HepG2 (cell line): ENCODE measurements around the gene ACTR1A. TPM values are rescaled to one million over a fixed set of nuclear protein-coding genes. Genes with fewer than 3 reads are reported as not detected.

Source experiments
- ATAC-seq: fragments of 200-7000 bp; cut with Tn5 transposase; 3 replicates; pipeline ENCODE4 v1.9.1; 2020; ENCODE audit warnings: mild to moderate bottlenecking, moderate library complexity
- BruUV-seq: library from RNA; stranded (reverse); fragments of 400-500 nt; replicated peaks from 2 replicates; lab custom pipeline; 2021; lab: Mats Ljungman, UMichigan
- CTCF ChIA-PET: fragments of 300-600 bp; formaldehyde crosslinking; extraction: SDS; loops from one replicate; lab custom pipeline; 2021; ENCODE audit warnings: low total read pairs, inconsistent platforms, low intra/inter-chr PET ratio; lab: Yijun Ruan, JAX
- POLR2A ChIA-PET: fragments of 350-600 bp; sonication (Branson Sonifier 250); formaldehyde crosslinking; loops from one replicate; lab custom pipeline; 2020; ENCODE audit warnings: antibody characterized with exemption, inconsistent platforms; lab: Yijun Ruan, JAX
- DNase-seq: peaks from one replicate; pipeline ENCODE4 v3.0.0-alpha.2; 2015; ENCODE audit warnings: low spot score
- FAIRE-seq: peaks from 3 replicates; lab custom pipeline; 2011; peaks lifted over from hg19 to GRCh38; lab: Jason Lieb, UNC
- H2AFZ ChIP-seq: one replicate; pipeline ENCODE4 v1.6.1; 2011; ENCODE audit warnings: low read length, inconsistent platforms
- H3K27ac ChIP-seq: fragments of 300-600 bp; 3 replicates; pipeline ENCODE4 v1.8.0; 2011; ENCODE audit warnings: mixed run types, mild to moderate bottlenecking, mixed read lengths, low read length, inconsistent platforms; ENCODE audit not compliant: insufficient read depth; ENCODE audit errors: extremely low read length
- H3K27me3 ChIP-seq, 2 experiments: fragments of 200-600 bp in 1 of 2; 2 replicates in 1 of 2; 3 replicates in 1 of 2; pipeline versions ENCODE4 v1.6.0 to v1.8.0; 2011; ENCODE audit warnings: low read length in 2 of 2, mild to moderate bottlenecking in 2 of 2, moderate library complexity in 2 of 2, inconsistent platforms in 1 of 2; ENCODE audit not compliant: insufficient read depth in 2 of 2, control insufficient read depth in 1 of 2
- H3K36me3 ChIP-seq, 2 experiments: fragments of 200-600 bp in 1 of 2; replicated peaks in 1 of 2; 2 replicates in 1 of 2; 3 replicates in 1 of 2; pipeline versions ENCODE4 v1.5.1 to v1.8.0; 2011; ENCODE audit warnings: low read length in 2 of 2, inconsistent platforms in 1 of 2; ENCODE audit not compliant: insufficient read depth in 2 of 2, control insufficient read depth in 1 of 2
- H3K4me1 ChIP-seq: 2 replicates; pipeline ENCODE4 v1.5.1; 2012; ENCODE audit warnings: low read length, inconsistent platforms; ENCODE audit not compliant: insufficient read depth
- H3K4me2 ChIP-seq: 2 replicates; pipeline ENCODE4 v1.6.0; 2011; ENCODE audit warnings: low read depth, low read length, inconsistent platforms
- H3K4me3 ChIP-seq, 3 experiments: fragments of 200-600 bp in 1 of 3; sonication (generic), shearing (Covaris generic) in 1 of 3; replicated peaks in 1 of 3; 2 replicates each; pipeline ENCODE4 v1.5.1; 2011 to 2016; ENCODE audit warnings: low read length in 3 of 3, inconsistent platforms in 2 of 3, low read depth in 2 of 3, mild to moderate bottlenecking in 2 of 3, control low read depth in 1 of 3, mixed read lengths in 1 of 3; ENCODE audit not compliant: insufficient read depth in 1 of 3
- H3K79me2 ChIP-seq: one replicate; pipeline ENCODE4 v1.6.1; 2011; ENCODE audit warnings: low read length, inconsistent platforms; ENCODE audit not compliant: insufficient read depth
- H3K9ac ChIP-seq: 2 replicates; pipeline ENCODE4 v1.6.0; 2011; ENCODE audit warnings: mild to moderate bottlenecking, low read depth, low read length, inconsistent platforms; ENCODE audit not compliant: insufficient read depth
- H3K9me3 ChIP-seq: 2 replicates; pipeline ENCODE4 v1.5.1; 2012; ENCODE audit warnings: mild to moderate bottlenecking, low read length
- H4K20me1 ChIP-seq: 2 replicates; pipeline ENCODE4 v1.6.0; 2011; ENCODE audit warnings: inconsistent platforms, mild to moderate bottlenecking, low read length, moderate library complexity; ENCODE audit not compliant: insufficient read depth
- ERF ChIP-seq: IDR thresholded peaks from 2 replicates; pipeline ENCODE4 v1.6.1; 2018; ENCODE audit warnings: missing biosample characterization, missing genetic modification reagents
- RBAK ChIP-seq: sonication (generic); formaldehyde crosslinking; IDR thresholded peaks from 2 replicates; pipeline ENCODE4 v1.5.1; 2020; ENCODE audit warnings: mild to moderate bottlenecking, missing genetic modification reagents
- RBM22 ChIP-seq: fragments of 200-400 bp; formaldehyde crosslinking; optimal IDR thresholded peaks from 2 replicates; pipeline ENCODE3; 2017; ENCODE audit warnings: mild to moderate bottlenecking, low read length, moderate library complexity
- ZBTB2 ChIP-seq: sonication (generic); formaldehyde crosslinking; IDR thresholded peaks from 2 replicates; pipeline ENCODE4 v1.8.0; 2022; ENCODE audit warnings: low read depth, missing genetic modification reagents
- ZNF282 ChIP-seq: fragments of 450-650 bp; IDR thresholded peaks from 2 replicates; pipeline ENCODE4 v1.6.1; 2018; ENCODE audit not compliant: partially characterized antibody
- WGBS: methylation state at CpG from one replicate; pipeline ENCODE4 v1.1.6; 2017; ENCODE audit warnings: low lambda C conversion rate; 5-methylcytosine and 5-hydroxymethylcytosine counted together
- in situ Hi-C: cut with HindIII; loops from 2 replicates; pipeline ENCODE4 v1.10.0; 2017; ENCODE audit warnings: low pct_unique_long_range_greater_than_20kb; ENCODE audit not compliant: extremely low pct_ligation_motif_present
- intact Hi-C: fragments of 100-400 bp; cut with micrococcal nuclease; formaldehyde crosslinking; loops from one replicate; pipeline ENCODE4 v1.10.0; 2022; ENCODE audit not compliant: unreplicated experiment
- polyA plus RNA-seq, 8 experiments: library from polyadenylated mRNA; depleted of rRNA in 3 of 8; stranded (reverse) in 7 of 8; unstranded in 1 of 8; fragments of >200 nt; fragmentation: Illumina TruSeq in 4 of 8; extraction: Trizol in 4 of 8; gene quantifications; 2 replicates each; pipeline versions ENCODE4 v1.2.1 to v1.2.3, GENCODE V29; 2011 to 2016; ENCODE audit warnings: low read depth in 4 of 8, missing spikeins in 1 of 8, mixed read lengths in 1 of 8; ENCODE audit not compliant: insufficient read depth in 1 of 8
- total RNA-seq, 5 experiments: library from RNA; depleted of rRNA; stranded (reverse); fragments of >200 nt; fragmentation: Illumina TruSeq; extraction: Trizol; gene quantifications; 2 replicates each; pipeline ENCODE4 v1.2.3, GENCODE V29; 2016; ENCODE audit warnings: low read depth in 1 of 5
- TF ChIP-seq, protein P1 (sequence below): sonication (generic); formaldehyde crosslinking; IDR thresholded peaks from 2 replicates; pipeline ENCODE4 v1.8.0; 2022; ENCODE audit warnings: mild to moderate bottlenecking, missing genetic modification reagents, borderline replicate concordance

The ACTR1A gene
- total and polyA plus RNA-seq, 2 of the 13 experiments (the other 11 are each of a cell fraction or from before 2014, with no cell fraction given): 59.6 to 62.8 TPM

DNA sequence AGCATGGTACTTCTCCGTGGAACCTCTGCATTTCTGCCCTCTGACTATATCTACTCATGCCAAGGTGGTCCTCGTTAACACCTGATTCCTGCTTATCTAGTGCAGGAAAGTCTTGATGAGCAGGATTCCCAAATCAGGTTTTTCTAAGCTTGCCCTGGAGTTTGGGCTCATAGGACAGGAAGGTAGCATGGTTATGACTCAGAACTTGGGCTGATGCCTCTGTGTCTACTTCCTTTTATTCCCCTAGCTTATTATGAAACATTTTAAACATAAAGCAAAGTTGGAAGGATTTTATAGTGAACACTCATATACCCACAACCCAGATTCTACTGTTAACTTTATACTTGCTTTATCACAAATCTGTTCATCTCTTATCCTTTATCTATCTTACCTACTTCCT, 6.9 kb upstream of the ACTR1A start:
- ChIA-PET CTCF (no interaction called here), POLR2A (no interaction called here)
- Histone ChIP-seq H3K4me3 (no peak overlapping the region), H3K36me3 (peaks cover 7 to 44% of the 10 kb centered on the region in 2 experiments; a peak in 4 of 5 replicates), H3K79me2 (peaks cover 24% of the 10 kb centered on the region), H3K4me2 (no peak overlapping the region), H3K9ac (no peak overlapping the region), H2AFZ (no peak overlapping the region), H3K27ac (no peak overlapping the region), H3K4me1 (peaks cover 34% of the 10 kb centered on the region), H4K20me1 (0 out of 2 replicates have a peak, but pooled peaks cover 3% of the 10 kb centered on the region), H3K27me3 (no peaks in the 10 kb centered on the region; a peak in 1 of 5 replicates), H3K9me3 (no peaks in the 10 kb centered on the region)
- TF ChIP-seq RBM22 (no peak), ZNF282 (no peak), ERF (CRISPR knock-in tag) (no peak), ZBTB2 (CRISPR knock-in tag) (no peak), RBAK (CRISPR knock-in tag) (no peak)
- TF ChIP-seq, protein P1, sequence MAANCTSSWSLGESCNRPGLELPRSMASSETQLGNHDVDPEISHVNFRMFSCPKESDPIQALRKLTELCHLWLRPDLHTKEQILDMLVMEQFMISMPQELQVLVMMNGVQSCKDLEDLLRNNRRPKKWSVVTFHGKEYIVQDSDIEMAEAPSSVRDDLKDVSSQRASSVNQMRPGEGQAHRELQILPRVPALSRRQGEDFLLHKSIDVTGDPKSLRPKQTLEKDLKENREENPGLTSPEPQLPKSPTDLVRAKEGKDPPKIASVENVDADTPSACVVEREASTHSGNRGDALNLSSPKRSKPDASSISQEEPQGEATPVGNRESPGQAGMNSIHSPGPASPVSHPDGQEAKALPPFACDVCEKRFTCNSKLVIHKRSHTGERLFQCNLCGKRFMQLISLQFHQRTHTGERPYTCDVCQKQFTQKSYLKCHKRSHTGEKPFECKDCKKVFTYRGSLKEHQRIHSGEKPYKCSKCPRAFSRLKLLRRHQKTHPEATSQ (CRISPR knock-in tag): no peak
- ATAC-seq: no peak
- WGBS: 77% methylated on average over 2 of the region's 2 CpGs
- no TSS peak for BruUV-seq
- DNase-seq: no peak
- intact Hi-C loops: loop anchor here (10.0 kb wide), 1 partner anchor 695 kb away; the partner anchor contains the start of gene OGA
- FAIRE-seq: no peak
- in situ Hi-C loops: no loop called here
